ENCODE data around the gene GOLPH3L.

DNA sequence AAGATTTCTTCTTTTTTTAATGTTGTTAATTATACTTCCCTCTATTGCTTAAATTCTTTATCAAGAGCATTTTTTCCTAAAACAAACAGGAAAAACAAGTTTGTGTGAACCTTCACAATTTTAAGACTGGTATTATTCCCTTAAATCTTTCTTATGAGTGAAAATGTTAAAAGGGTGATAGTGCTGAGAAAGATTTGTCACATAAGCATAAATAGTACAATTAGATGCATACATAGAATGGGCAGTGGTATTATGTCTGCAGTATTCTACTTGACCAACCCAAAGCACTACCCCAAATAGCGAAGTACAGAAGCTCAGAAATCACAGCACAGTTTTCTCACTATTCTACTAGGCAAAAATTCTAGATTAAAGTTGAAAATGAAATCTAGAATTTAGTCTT, 18.0 kb downstream of the GOLPH3L start:
- TF ChIP-seq, protein P1, sequence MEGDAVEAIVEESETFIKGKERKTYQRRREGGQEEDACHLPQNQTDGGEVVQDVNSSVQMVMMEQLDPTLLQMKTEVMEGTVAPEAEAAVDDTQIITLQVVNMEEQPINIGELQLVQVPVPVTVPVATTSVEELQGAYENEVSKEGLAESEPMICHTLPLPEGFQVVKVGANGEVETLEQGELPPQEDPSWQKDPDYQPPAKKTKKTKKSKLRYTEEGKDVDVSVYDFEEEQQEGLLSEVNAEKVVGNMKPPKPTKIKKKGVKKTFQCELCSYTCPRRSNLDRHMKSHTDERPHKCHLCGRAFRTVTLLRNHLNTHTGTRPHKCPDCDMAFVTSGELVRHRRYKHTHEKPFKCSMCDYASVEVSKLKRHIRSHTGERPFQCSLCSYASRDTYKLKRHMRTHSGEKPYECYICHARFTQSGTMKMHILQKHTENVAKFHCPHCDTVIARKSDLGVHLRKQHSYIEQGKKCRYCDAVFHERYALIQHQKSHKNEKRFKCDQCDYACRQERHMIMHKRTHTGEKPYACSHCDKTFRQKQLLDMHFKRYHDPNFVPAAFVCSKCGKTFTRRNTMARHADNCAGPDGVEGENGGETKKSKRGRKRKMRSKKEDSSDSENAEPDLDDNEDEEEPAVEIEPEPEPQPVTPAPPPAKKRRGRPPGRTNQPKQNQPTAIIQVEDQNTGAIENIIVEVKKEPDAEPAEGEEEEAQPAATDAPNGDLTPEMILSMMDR (IDR thresholded peaks at IDR 0.05): no peak
- TF ChIP-seq EZH2phosphoT487 (IDR thresholded peaks at IDR 0.05) (no peak), EZH2 (IDR thresholded peaks at IDR 0.05) (no peak)

Measured in neural progenitor cell (in vitro differentiated cells).